NCI-H2196 treated with DMSO at 0.1 percent for 48 hours (cell line): ENCODE measurements around the gene WNT3A.

Experiments used
- DNase-seq: peaks from one replicate; lab custom pipeline; 2025; ENCODE audit not compliant: unreplicated experiment; lab: John Stamatoyannopoulos, UW

WNT3A gene

GRCh38 chr1:227999056-227999930 is 7.5 kb upstream of the WNT3A start:
- peak; percentile 61 for DNase-seq

- DNase-seq: no peak
These were observed 6.4 kb upstream of the WNT3A start for GRCh38 chr1:228000416-228000815.

GRCh38 chr1:228000836-228001563 is 5.8 kb upstream of the WNT3A start:
- DNase-seq: no peak

- DNase-seq: no peak
These were observed 4.9 kb upstream of the WNT3A start for GRCh38 chr1:228001738-228002535.

- no peak for DNase-seq
These were observed 4.0 kb upstream of the WNT3A start for GRCh38 chr1:228002792-228003191.

GRCh38 chr1:228003461-228004330 is 3.1 kb upstream of the WNT3A start:
- DNase-seq: no peak

- DNase-seq: no peak
These were observed 2.4 kb upstream of the WNT3A start for GRCh38 chr1:228004331-228004855.

GRCh38 chr1:228004856-228005462 is 1.8 kb upstream of the WNT3A start:
- DNase-seq: no peak

- DNase-seq: no peak
These were observed 1.2 kb upstream of the WNT3A start for GRCh38 chr1:228005511-228006033.

GRCh38 chr1:228006034-228006785 is 588 bp upstream of the WNT3A start:
- DNase-seq: no peak

- DNase-seq: no peak
These were observed 427 bp downstream of the WNT3A start for GRCh38 chr1:228007049-228007800.

- DNase-seq: no peak
These were observed 1.1 kb downstream of the WNT3A start for GRCh38 chr1:228007801-228008341.

GRCh38 chr1:228008391-228009115 is 1.8 kb downstream of the WNT3A start:
- no peak for DNase-seq

- DNase-seq: no peak
These were observed 2.5 kb downstream of the WNT3A start for GRCh38 chr1:228009116-228009827.

GRCh38 chr1:228009828-228010775 is 3.3 kb downstream of the WNT3A start:
- no peak for DNase-seq
